ENCODE results near the gene TRAPPC11.

DNA sequence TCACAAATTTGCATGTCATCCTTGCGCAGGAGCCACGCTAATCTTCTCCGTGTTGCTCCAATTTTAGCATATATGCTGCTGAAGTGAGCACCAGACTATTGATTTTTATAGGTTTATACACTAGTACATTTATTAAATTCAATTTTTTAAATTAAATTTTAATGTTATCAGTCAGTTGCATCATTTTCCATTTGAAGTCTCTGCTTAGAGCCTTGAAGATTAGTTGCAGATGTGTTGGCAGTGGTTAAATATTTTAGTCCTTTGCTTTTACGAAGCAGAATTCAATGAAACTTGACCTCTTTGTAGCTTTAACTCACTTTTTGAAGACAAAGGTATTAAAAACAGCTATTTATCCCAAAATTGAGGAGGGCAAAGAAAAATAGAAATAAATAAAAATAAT lies 16.5 kb downstream of the TRAPPC11 start:
- TF ChIP-seq, protein P1, sequence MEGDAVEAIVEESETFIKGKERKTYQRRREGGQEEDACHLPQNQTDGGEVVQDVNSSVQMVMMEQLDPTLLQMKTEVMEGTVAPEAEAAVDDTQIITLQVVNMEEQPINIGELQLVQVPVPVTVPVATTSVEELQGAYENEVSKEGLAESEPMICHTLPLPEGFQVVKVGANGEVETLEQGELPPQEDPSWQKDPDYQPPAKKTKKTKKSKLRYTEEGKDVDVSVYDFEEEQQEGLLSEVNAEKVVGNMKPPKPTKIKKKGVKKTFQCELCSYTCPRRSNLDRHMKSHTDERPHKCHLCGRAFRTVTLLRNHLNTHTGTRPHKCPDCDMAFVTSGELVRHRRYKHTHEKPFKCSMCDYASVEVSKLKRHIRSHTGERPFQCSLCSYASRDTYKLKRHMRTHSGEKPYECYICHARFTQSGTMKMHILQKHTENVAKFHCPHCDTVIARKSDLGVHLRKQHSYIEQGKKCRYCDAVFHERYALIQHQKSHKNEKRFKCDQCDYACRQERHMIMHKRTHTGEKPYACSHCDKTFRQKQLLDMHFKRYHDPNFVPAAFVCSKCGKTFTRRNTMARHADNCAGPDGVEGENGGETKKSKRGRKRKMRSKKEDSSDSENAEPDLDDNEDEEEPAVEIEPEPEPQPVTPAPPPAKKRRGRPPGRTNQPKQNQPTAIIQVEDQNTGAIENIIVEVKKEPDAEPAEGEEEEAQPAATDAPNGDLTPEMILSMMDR (IDR thresholded peaks at IDR 0.05) = no peak
- TF ChIP-seq EP300 (IDR thresholded peaks at IDR 0.05) = no peak
- TF ChIP-seq POLR2A (IDR thresholded peaks at IDR 0.05) = no peak
